HepG2 (cell line): ENCODE measurements around the gene RASSF8.

ENCODE experiments used
- CTCF ChIP-seq: sonication (generic); formaldehyde crosslinking; IDR thresholded peaks from 2 replicates; pipeline ENCODE4 v1.5.0; 2020; ENCODE audit warnings: mild to moderate bottlenecking, missing genetic modification reagents, moderate library complexity
- FOSL1 ChIP-seq: sonication (generic); formaldehyde crosslinking; IDR thresholded peaks from 2 replicates; pipeline ENCODE4 v1.9.0; 2021; ENCODE audit warnings: missing genetic modification reagents, borderline replicate concordance
- FOXM1 ChIP-seq: sonication (generic); formaldehyde crosslinking; IDR thresholded peaks from 2 replicates; pipeline ENCODE4 v1.5.0; 2020; ENCODE audit warnings: missing genetic modification reagents
- POLR2AphosphoS5 ChIP-seq: IDR thresholded peaks from 2 replicates; pipeline ENCODE4 v1.6.1; 2012; ENCODE audit warnings: low read depth, low read length
- SMC3 ChIP-seq: IDR thresholded peaks from 2 replicates; pipeline ENCODE4 v1.6.1; 2011; ENCODE audit warnings: low read length, improper control_type of control experiment
- ZBTB26 ChIP-seq: IDR thresholded peaks from 2 replicates; pipeline ENCODE4 v1.6.1; 2016; ENCODE audit warnings: missing compliant biosample characterization, missing genetic modification reagents, borderline replicate concordance
- ZBTB7B ChIP-seq: sonication (generic); formaldehyde crosslinking; IDR thresholded peaks from 2 replicates; pipeline ENCODE4 v1.4.0; 2020; ENCODE audit warnings: missing genetic modification reagents
- ZNF501 ChIP-seq: sonication (generic); formaldehyde crosslinking; IDR thresholded peaks from 2 replicates; pipeline ENCODE4 v1.5.1; 2020; ENCODE audit warnings: mild to moderate bottlenecking, moderate library complexity, missing genetic modification reagents
- ZNF558 ChIP-seq: sonication (generic); formaldehyde crosslinking; IDR thresholded peaks from 2 replicates; pipeline ENCODE4 v1.9.0; 2022; ENCODE audit warnings: mild to moderate bottlenecking, missing genetic modification reagents, borderline replicate concordance

GRCh38 chr12:25988505-25988904 is 30.0 kb downstream of the RASSF8 start:
- TF ChIP-seq SMC3 (no peak), ZBTB26 (CRISPR knock-in tag) (no peak), ZNF558 (CRISPR knock-in tag) (no peak), CTCF (CRISPR knock-in tag) (no peak), POLR2AphosphoS5 (no peak), FOXM1 (CRISPR knock-in tag) (no peak), ZNF501 (no peak), ZBTB7B (CRISPR knock-in tag) (no peak), FOSL1 (CRISPR knock-in tag) (no peak)
